GM19035 (cell line): Measurements from ENCODE around the gene FOXL3.

Experiments used
- ATAC-seq: cut with Tn5 transposase; IDR thresholded peaks from one replicate; pipeline ENCODE4 v1.9.1; 2021; ENCODE audit not compliant: unreplicated experiment

FOXL3 gene

DNA sequence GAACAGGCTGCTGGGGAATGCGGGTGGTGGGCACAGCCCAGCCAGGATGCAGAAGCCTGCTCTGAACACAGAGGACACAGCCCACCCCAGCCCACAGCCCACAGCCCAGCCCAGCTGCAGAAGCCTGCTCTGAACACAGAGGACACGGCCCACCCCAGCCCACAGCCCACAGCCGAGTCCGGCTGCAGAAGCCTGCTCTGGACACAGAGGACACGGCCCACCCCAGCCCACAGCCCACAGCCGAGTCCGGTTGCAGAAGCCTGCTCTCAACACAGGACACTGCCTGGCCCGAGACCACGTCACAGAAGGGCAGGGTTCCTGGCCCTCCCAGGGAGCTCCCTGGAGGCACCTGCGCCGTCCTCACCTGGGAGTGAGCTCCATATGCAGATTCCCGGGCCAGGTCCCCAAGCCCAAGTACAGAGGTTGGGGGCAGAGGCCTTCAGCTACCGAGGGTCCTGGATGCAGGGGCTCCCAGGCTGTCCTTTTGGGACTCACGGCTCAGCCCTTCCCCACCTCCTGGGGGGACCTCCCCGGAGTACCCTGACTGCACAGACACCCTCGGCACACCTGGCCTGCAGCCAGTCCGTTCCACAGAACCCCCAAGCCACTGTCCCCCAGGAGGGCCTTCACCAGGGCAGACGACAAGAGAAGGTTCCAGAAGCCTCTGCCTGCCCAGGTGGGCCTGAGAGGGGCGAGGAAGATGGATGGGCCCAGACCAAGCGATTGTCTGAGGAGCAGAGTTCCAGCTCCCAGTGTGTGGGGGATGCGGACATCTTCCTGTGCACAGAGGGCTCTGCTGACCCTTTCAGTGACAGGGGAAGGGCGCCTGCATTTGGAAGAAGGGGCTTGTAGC lies 23.7 kb upstream of the FOXL3 start:
- no peak for ATAC-seq

GRCh38 chr7:266851-267840 lies 22.8 kb upstream of the FOXL3 start:
- ATAC-seq: no peak

DNA sequence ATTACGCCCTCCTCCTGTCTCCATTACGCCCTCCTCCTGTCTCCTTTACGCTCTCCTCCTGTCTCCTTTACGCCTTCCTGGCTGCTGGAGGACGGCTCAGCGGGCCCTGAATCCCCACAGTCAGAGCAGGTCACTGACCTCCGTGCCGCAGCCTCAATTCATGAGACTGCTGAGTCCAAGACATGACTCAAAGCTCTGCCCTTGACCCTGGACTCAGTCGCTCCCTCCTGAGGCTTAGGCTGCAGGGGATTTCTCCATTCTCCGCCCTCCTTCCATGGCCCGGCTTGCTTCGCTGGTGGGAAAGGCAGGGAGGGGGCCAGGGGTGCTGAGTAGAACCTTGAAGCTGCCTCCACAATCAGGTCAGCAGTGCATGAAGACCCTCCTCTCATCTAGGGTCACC lies 21.0 kb upstream of the FOXL3 start:
- no peak for ATAC-seq

- ATAC-seq: no peak
Measured at GRCh38 chr7:269721-270120, 20.2 kb upstream of the FOXL3 start.

DNA sequence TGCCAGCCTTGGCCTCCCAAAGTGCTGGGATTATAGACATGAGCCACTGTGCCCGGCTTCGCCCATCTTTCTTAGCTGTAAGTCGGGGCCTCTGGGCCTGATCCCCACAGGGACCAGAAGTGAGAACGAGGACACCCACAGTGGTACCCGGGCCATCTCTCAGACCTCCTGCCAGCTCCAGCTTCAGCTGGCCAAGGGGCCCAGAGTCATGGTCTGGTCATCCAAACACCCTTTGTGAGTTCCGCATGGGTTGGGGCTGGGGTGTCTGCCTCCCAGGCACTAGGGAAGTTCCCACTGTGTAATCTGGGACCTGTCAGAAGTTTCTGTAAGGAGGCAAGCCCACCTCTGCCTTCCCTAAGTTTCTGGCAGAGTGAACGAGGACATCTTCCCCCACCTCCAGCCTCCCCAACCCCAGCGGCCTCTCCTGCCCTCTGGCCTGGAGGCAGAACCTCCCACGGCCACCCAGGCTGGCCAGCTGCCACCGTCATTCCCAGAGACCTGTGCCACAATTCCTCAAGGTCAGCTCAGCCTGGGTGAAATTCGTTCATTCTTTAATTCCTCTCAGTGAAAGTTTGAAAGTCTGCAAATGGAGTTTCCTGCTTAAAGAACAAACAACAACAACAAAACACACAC lies 19.5 kb upstream of the FOXL3 start:
- ATAC-seq: no peak

DNA sequence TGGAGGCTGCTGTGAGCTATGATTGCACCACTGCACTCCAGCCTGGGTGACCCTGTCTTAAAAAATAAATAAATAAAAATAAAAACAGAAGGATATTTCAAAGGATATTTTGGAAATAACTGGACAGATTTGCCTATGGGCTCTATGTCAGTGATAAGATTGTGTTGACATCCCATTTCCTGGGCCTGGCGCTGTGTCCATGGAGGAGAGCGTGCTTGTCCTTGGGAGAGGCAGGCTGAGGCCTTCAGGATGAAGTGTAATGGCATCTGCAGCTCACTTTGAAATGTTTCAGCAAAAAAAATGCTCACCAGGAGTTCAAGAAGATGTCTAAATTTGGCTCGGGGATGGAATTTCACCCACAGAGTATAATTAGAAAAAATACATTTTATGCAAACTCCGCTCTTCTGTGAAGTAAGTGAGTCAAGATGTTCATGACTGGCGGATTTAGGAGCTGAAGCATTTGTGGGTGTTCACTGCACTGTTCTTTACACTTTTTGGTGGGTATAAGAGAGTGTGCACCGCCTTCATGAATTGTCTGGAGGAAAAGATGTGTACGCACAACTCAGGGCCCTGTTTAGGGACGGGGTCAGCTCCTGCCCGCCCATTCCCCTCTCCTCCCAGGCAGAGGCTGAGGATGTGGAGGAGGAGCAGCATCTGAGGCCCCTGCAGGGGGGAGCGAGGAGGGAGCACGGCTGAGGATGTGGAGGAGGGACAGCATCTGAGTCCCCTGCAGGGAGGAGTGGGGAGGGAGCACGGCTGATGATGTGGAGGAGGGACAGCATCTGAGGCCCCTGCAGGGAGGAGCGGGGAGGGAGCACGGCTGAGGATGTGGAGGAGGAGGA lies 18.5 kb upstream of the FOXL3 start:
- no peak for ATAC-seq

DNA sequence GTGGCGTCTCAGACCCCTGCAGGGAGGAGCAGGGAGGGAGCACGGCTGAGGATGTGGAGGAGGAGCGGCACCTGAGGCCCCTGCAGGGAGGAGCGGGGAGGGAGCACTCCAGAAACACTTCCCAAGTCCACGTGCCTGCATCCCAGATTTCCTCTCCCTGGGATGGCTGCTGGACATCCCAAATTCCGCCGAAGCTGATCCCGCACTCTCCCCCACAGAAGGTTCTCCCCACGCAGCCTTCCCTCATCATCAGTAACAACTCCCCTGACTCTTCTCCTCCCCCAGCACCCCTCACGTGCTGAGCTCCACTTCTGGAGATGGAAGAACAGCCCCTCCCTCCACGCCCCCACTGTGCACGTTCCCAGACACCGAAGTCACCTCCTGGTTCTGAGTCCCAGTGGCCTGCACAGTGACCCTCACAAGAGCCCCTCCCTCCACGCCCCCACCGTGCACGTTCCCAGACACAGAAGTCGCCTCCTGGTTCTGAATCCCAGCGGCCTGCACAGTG lies 17.8 kb upstream of the FOXL3 start:
- no peak for ATAC-seq

GRCh38 chr7:272631-273030 lies 17.3 kb upstream of the FOXL3 start:
- no peak for ATAC-seq

DNA sequence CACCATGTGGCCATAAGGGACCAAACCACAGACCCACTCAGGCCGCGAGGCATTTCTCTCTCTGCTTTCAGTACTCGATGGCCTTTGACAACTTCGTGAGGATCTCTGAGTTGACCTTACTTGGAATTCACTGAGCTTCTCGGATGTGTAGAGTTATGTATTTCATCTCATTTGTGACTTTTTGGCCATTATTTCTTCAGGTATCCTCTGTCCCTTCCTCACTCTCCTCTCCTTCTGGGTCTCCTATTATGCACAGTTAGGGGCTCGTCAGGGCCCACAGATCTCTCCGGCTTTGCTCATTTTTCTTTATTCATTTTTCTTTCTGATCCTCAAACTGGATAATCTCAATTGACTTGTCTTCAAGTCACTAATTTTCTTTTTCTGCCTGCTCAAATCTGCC lies 16.6 kb upstream of the FOXL3 start:
- no peak for ATAC-seq

DNA sequence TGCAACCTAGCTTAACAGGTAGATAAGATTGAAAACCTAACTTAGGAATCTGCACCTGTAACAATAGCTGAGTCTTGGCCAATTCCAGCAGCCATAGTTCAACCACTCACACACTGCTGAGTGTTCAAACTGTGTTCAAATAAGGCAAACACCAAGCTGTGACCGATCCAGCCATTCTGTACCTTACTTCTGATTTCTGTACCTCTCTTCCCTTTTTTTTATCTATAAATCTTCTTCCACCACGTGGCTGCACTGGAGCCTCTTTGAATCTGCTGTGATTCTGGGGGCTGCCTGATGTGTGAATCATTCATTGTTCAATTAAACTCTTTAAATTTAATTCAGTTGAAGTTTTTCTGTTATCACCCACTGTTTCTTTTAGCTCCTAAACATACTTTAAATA lies 15.7 kb upstream of the FOXL3 start:
- no peak for ATAC-seq

GRCh38 chr7:276230-276835 lies 13.6 kb upstream of the FOXL3 start:
- no peak for ATAC-seq

DNA sequence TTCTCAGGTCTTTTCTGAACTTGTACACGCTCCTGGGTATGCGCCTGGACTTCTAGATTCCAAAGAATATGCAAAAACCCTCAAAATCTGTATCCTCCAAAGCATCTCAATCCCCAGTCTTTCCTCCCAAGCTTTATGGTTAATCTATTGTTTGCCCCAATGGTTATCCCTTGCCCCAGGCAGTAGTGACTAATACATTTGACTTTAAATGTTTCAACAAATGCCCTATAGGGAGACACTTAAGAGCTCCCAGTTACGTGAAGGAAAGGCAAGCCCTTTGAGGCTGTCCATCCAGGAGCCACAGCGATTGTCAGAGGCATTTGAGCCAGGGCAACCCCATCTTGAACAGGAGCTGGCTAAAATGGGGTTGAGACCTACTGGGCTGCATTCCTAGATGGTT lies 12.7 kb upstream of the FOXL3 start:
- no peak for ATAC-seq

DNA sequence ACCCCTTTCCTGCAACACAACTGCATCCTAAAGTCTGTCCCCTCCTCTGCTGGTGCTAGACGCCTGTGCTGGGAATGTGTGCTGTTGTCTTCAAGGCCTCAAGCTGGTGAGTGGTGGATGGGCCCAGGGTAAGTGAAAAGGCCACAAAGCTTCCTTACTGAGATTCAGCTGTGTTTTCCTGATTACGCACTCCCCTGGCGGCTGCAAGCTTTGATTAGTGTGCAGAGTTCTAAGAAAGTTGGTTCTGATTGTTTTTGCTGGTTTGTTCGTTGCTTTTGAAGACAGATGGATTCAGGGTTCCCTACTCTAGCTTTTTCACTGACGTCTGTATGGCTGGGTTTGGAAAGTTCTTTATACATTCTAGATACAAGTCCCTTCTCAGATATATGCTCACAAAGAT lies 11.9 kb upstream of the FOXL3 start:
- ATAC-seq: no peak

DNA sequence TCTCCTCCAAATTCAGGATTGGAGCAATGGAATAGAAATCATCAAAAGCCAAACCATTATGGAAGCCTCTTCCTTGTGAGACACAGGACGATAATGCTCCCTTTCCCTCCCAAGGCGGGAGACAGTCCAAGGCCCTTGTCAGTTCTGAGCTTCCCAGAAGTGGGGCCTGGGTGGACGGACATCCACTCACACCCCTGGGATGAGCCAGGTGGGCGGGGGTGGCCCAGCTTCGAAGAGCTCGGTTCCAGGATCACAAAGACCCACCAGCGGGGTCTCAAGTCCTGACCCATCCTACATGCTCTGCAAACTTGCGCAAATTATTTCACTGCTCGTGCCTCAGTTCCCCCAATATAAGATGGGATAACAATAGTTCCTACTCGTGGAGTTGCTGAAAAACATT lies 10.1 kb upstream of the FOXL3 start:
- ATAC-seq: no peak

DNA sequence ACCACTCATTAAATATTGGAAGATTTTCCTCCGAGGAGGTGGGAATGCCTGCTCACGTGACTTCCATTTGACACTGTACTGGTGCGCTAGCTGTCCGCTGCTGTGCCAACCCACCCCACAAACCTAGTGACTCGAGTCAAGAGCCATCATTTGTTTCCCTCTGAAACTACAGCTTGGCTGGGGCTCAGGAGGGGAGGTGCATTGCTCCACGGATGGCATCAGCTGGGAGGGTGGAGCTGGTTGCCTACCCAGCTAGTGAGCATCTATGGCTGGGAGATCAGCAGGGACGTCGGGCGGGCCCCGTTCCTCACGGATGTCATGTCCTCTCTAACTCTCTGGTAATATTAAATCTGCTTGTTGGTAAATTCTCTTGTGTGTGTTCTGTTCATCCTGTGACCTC lies 9.5 kb upstream of the FOXL3 start:
- no peak for ATAC-seq

GRCh38 chr7:281637-282036 lies 8.3 kb upstream of the FOXL3 start:
- ATAC-seq: no peak

DNA sequence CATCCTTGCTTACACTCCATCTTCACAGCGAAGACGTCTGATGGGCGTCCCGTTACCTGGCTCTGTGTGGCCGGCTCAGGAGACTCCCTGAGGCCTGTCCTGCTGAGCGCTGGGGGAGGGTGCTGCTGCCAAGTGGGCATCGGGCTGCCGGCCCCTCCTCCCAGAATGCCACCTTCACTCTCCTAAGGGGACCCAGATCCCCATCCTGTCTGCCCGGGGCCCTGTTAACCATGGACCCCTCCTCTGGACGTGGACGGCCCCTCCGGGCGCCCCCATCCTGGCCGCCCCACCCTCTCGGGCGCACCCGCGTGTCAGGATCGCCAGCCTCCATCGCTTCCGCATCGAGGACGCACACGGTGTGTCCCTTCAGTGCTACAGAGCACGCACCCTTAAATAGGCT lies 7.3 kb upstream of the FOXL3 start:
- ATAC-seq: no peak

DNA sequence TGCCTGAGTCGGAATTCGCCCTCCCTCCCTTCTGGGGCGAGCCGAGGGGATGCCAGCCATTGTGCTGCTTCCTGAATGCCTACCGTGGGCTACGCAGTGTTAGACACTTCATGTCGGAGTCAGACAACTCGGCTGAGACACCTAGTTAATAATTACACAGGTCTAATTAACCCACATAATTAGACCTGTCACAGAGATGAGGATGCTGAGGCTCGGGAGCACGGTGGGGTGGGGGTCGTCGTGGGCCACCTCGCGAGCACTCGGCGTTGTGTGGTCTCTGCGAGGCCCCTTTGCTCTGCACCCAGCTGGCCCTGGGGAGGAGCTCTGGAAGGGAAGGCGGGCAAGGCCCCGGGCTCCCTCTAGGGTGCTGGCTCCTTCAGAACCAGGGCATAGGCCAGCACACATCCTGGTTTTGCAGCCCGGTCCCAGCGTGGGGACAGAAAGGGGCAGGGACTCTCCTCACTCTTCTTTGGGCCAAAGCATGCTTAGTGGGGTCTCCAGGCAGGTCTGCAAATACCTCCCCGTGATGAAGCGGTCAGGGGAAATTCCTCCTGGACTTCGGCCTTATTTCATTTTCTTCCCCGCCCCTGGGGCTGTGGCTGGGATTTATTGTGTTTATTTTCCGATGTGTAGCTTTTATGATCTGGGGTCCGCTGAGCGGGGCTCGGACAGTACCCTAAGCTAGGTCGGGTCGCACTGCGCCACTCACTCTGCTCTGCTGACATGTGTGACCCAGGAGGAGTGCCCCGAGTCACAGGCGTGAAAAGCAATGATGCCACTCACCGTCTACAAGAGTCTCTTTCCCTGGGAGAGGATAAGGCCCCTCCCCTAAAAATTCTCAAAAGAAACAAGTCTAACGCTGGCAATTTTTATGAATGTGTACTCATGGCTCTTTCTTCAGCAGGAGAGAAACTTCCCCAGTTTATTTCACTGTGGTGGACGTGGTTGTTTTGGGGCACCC lies 4.9 kb upstream of the FOXL3 start:
- ATAC-seq: no peak

GRCh38 chr7:285731-286130 lies 4.2 kb upstream of the FOXL3 start:
- ATAC-seq: no peak
